WTC11 (cell line): ENCODE results near the gene MDM1. TPM values are rescaled to one million over a fixed set of nuclear protein-coding genes. Genes with fewer than 3 reads are reported as not detected.

Experiments
- ATAC-seq: fragments of 200-7000 bp; cut with Tn5 transposase; 2 replicates; pipeline ENCODE4 v1.10.0; 2021; ENCODE audit warnings: mild to moderate bottlenecking, moderate library complexity
- CTCF ChIA-PET: fragments of 300-600 bp; sonication (Branson Sonifier 250); formaldehyde crosslinking; loops from one replicate; lab custom pipeline; 2021; ENCODE audit warnings: antibody characterized with exemption; lab: Charles Lee
- POLR2A ChIA-PET: fragments of 350-600 bp; sonication (Branson Sonifier 250); formaldehyde crosslinking; loops from one replicate; lab custom pipeline; 2021; ENCODE audit warnings: antibody characterized with exemption; lab: Charles Lee
- DNase-seq: peaks from one replicate; pipeline ENCODE4 v3.0.0; 2021; ENCODE audit warnings: low spot score
- H3K27ac Mint-ChIP-seq: 2 replicates; pipeline ENCODE4 v1.8.0; 2021; ENCODE audit warnings: mixed read lengths
- H3K27me3 Mint-ChIP-seq: 2 replicates; pipeline ENCODE4 v1.8.0; 2021; ENCODE audit warnings: low read depth, mild to moderate bottlenecking, moderate library complexity, mixed read lengths
- H3K36me3 Mint-ChIP-seq: 2 replicates; pipeline ENCODE4 v1.8.0; 2021; ENCODE audit warnings: mixed read lengths
- H3K4me1 Mint-ChIP-seq: 2 replicates; pipeline ENCODE4 v1.8.0; 2022; ENCODE audit warnings: mixed read lengths
- H3K4me3 Mint-ChIP-seq: 2 replicates; pipeline ENCODE4 v1.8.0; 2021; ENCODE audit warnings: mild to moderate bottlenecking, moderate library complexity, mixed read lengths
- H3K9me3 Mint-ChIP-seq: 2 replicates; pipeline ENCODE4 v1.8.0; 2021; ENCODE audit warnings: mixed read lengths
- EMX1 ChIP-seq: fragments of 250-450 bp; sonication (Bioruptor Pico); IDR thresholded peaks from 2 replicates; pipeline ENCODE4 v1.8.0; 2021; ENCODE audit warnings: mild to moderate bottlenecking
- NFE2L1 ChIP-seq: sonication (generic); formaldehyde crosslinking; IDR thresholded peaks from 2 replicates; pipeline ENCODE4 v1.8.1; 2023; ENCODE audit warnings: missing genetic modification reagents
- NR2C2 ChIP-seq: sonication (generic); formaldehyde crosslinking; IDR thresholded peaks from 2 replicates; pipeline ENCODE4 v1.8.0; 2022; ENCODE audit warnings: mild to moderate bottlenecking, missing genetic modification reagents
- PRRX2 ChIP-seq: fragments of 250-450 bp; sonication (Bioruptor Pico); IDR thresholded peaks from 2 replicates; pipeline ENCODE4 v1.8.0; 2021; ENCODE audit warnings: mild to moderate bottlenecking
- TCF7 ChIP-seq: sonication (generic); formaldehyde crosslinking; IDR thresholded peaks from 2 replicates; pipeline ENCODE4 v1.8.0; 2022; ENCODE audit warnings: mild to moderate bottlenecking, low read depth, missing genetic modification reagents, moderate library complexity
- ZNF396 ChIP-seq: fragments of 250-450 bp; sonication (Bioruptor Pico); IDR thresholded peaks from 2 replicates; pipeline ENCODE4 v1.8.0; 2021; ENCODE audit warnings: mild to moderate bottlenecking, moderate library complexity, borderline replicate concordance
- total RNA-seq: library from RNA; stranded (reverse); gene quantifications from 3 replicates; pipeline ENCODE4 v1.2.3, GENCODE V29; 2021
- TF ChIP-seq, protein P1 (sequence below): fragments of 250-450 bp; sonication (Bioruptor Pico); IDR thresholded peaks from 2 replicates; pipeline ENCODE4 v1.8.0; 2021; ENCODE audit warnings: mild to moderate bottlenecking
- TF ChIP-seq, protein P2 (sequence below): sonication (generic); formaldehyde crosslinking; IDR thresholded peaks from 2 replicates; pipeline ENCODE4 v1.8.1; 2022; ENCODE audit warnings: mild to moderate bottlenecking, moderate library complexity, missing genetic modification reagents
- TF ChIP-seq, protein P3 (sequence below): sonication (generic); formaldehyde crosslinking; conservative IDR thresholded peaks from 2 replicates; pipeline ENCODE4 v1.8.1; 2023; ENCODE audit warnings: mild to moderate bottlenecking, low read depth, missing genetic modification reagents, moderate library complexity
- TF ChIP-seq, protein P4 (sequence below): sonication (generic); formaldehyde crosslinking; IDR thresholded peaks from 2 replicates; pipeline ENCODE4 v1.8.0; 2022; ENCODE audit warnings: mild to moderate bottlenecking, missing genetic modification reagents
- TF ChIP-seq, protein P5 (sequence below): fragments of 250-450 bp; sonication (Bioruptor Pico); IDR thresholded peaks from 2 replicates; pipeline ENCODE4 v1.9.0; 2021; ENCODE audit warnings: mild to moderate bottlenecking
- TF ChIP-seq, protein P6 (sequence below): sonication (generic); formaldehyde crosslinking; IDR thresholded peaks from 2 replicates; pipeline ENCODE4 v1.8.1; 2023; ENCODE audit warnings: mild to moderate bottlenecking, missing genetic modification reagents, moderate library complexity
- TF ChIP-seq, protein P7 (sequence below): sonication (generic); formaldehyde crosslinking; IDR thresholded peaks from 2 replicates; pipeline ENCODE4 v1.8.0; 2023; ENCODE audit warnings: mild to moderate bottlenecking, missing genetic modification reagents
- TF ChIP-seq, protein P8 (sequence below): fragments of 200-600 bp; IDR thresholded peaks from 2 replicates; pipeline ENCODE4 v1.8.0; 2022; ENCODE audit warnings: antibody characterized with exemption
- TF ChIP-seq, protein P9 (sequence below): sonication (generic); formaldehyde crosslinking; IDR thresholded peaks from 2 replicates; pipeline ENCODE4 v1.8.0; 2022; ENCODE audit warnings: mild to moderate bottlenecking, missing genetic modification reagents

Gene MDM1
- total RNA-seq, 1 experiment from 2014 or later, result 9.1 TPM

DNA sequence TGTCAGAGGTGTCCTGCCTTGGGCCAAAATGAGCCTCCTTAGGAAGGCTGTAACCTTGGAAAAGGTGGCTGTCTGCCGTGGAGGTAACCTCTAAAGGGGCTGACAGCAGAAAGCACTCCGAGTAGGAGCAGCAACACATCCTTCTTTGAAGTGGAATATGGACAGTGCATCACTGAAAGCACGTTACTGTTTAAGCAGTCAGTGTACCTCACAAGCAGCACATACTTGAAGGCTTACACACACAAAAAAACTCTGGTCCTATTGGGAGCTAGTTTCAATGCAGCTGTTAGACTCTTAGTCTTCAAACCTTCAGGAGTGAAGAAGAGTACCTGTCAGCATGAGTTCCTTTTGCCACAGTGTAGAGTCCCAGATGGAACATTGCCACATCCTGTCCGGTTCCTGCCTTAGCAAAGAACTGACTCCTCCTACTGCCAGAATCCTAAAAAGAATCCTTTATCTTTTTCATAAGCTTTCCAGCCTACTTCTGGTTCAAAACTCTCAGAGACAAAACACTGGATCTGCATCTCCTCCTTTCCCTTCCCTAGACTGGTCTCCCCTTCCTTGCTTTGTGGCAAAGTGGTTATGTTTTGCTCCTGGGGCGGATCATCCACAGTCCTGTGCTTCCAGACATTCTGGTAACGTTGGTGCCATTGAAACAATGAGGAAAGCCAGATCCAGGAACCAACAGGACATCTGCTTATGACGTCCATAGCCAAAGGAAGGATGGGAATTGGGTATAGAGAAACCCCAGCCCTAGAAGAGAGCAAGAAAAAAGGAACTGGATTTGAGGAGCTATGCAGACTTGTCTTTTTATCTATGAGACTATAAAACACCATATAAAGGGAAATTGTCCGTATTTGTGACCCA lies 8.5 kb upstream of the MDM1 start (continued):
- TF ChIP-seq, protein P1, sequence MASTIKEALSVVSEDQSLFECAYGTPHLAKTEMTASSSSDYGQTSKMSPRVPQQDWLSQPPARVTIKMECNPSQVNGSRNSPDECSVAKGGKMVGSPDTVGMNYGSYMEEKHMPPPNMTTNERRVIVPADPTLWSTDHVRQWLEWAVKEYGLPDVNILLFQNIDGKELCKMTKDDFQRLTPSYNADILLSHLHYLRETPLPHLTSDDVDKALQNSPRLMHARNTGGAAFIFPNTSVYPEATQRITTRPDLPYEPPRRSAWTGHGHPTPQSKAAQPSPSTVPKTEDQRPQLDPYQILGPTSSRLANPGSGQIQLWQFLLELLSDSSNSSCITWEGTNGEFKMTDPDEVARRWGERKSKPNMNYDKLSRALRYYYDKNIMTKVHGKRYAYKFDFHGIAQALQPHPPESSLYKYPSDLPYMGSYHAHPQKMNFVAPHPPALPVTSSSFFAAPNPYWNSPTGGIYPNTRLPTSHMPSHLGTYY (CRISPR knock-in tag), result no peak
- TF ChIP-seq, protein P2, sequence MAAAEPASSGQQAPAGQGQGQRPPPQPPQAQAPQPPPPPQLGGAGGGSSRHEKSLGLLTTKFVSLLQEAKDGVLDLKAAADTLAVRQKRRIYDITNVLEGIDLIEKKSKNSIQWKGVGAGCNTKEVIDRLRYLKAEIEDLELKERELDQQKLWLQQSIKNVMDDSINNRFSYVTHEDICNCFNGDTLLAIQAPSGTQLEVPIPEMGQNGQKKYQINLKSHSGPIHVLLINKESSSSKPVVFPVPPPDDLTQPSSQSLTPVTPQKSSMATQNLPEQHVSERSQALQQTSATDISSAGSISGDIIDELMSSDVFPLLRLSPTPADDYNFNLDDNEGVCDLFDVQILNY, result no peak
- TF ChIP-seq, protein P3, sequence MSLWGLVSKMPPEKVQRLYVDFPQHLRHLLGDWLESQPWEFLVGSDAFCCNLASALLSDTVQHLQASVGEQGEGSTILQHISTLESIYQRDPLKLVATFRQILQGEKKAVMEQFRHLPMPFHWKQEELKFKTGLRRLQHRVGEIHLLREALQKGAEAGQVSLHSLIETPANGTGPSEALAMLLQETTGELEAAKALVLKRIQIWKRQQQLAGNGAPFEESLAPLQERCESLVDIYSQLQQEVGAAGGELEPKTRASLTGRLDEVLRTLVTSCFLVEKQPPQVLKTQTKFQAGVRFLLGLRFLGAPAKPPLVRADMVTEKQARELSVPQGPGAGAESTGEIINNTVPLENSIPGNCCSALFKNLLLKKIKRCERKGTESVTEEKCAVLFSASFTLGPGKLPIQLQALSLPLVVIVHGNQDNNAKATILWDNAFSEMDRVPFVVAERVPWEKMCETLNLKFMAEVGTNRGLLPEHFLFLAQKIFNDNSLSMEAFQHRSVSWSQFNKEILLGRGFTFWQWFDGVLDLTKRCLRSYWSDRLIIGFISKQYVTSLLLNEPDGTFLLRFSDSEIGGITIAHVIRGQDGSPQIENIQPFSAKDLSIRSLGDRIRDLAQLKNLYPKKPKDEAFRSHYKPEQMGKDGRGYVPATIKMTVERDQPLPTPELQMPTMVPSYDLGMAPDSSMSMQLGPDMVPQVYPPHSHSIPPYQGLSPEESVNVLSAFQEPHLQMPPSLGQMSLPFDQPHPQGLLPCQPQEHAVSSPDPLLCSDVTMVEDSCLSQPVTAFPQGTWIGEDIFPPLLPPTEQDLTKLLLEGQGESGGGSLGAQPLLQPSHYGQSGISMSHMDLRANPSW (CRISPR knock-in tag), result no peak
- TF ChIP-seq PRRX2 (CRISPR knock-in tag) (no peak), TCF7 (no peak)
- TF ChIP-seq, protein P4, sequence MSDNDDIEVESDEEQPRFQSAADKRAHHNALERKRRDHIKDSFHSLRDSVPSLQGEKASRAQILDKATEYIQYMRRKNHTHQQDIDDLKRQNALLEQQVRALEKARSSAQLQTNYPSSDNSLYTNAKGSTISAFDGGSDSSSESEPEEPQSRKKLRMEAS (CRISPR knock-in tag), result no peak

DNA sequence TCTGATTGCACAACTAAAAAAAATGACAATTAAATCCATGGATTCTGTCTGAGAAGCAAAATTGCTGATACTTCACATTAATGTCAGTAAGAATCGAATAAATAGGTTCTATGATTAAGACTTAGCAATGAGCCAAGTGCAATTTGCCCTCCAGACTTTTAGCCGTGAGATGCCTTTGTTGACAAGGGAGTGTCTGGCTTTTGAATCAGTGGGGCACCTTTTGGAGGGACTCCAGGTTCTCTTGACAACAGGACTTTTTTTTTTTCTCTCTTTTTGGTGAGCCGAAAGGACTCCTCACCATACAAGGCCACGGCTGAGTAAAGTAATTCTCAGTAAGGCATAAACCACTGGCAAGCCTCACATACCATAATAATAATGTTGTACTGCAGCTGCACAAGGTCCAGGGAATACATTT lies 4.7 kb upstream of the MDM1 start:
- peaks cover 5% of the 10 kb centered on the region for H3K4me1 Mint-ChIP-seq
- no peak overlapping the region for H3K27ac Mint-ChIP-seq
- no peaks in the 10 kb centered on the region for H3K36me3 Mint-ChIP-seq
- no peak for DNase-seq
- no peak overlapping the region for H3K4me3 Mint-ChIP-seq
- H3K27me3 Mint-ChIP-seq, result peaks cover 4% of the 10 kb centered on the region; the same call in 1 of the 2 replicates
- H3K9me3 Mint-ChIP-seq, result no peaks in the 10 kb centered on the region
- POLR2A ChIA-PET, result no interaction called here
- no peak for ATAC-seq
- CTCF ChIA-PET, result interaction anchor here (0.6 kb wide), 1 partner anchor 296 kb away, joined by 3 read pairs; no protein-coding TSS in a partner anchor
- TF ChIP-seq, protein P5, sequence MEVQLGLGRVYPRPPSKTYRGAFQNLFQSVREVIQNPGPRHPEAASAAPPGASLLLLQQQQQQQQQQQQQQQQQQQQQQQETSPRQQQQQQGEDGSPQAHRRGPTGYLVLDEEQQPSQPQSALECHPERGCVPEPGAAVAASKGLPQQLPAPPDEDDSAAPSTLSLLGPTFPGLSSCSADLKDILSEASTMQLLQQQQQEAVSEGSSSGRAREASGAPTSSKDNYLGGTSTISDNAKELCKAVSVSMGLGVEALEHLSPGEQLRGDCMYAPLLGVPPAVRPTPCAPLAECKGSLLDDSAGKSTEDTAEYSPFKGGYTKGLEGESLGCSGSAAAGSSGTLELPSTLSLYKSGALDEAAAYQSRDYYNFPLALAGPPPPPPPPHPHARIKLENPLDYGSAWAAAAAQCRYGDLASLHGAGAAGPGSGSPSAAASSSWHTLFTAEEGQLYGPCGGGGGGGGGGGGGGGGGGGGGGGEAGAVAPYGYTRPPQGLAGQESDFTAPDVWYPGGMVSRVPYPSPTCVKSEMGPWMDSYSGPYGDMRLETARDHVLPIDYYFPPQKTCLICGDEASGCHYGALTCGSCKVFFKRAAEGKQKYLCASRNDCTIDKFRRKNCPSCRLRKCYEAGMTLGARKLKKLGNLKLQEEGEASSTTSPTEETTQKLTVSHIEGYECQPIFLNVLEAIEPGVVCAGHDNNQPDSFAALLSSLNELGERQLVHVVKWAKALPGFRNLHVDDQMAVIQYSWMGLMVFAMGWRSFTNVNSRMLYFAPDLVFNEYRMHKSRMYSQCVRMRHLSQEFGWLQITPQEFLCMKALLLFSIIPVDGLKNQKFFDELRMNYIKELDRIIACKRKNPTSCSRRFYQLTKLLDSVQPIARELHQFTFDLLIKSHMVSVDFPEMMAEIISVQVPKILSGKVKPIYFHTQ (CRISPR knock-in tag), result no peak
- no peak for TF ChIP-seq TCF7
- TF ChIP-seq, protein P1 (CRISPR knock-in tag), result no peak
- TF ChIP-seq, protein P6, sequence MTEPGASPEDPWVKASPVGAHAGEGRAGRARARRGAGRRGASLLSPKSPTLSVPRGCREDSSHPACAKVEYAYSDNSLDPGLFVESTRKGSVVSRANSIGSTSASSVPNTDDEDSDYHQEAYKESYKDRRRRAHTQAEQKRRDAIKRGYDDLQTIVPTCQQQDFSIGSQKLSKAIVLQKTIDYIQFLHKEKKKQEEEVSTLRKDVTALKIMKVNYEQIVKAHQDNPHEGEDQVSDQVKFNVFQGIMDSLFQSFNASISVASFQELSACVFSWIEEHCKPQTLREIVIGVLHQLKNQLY (CRISPR knock-in tag), result no peak
- TF ChIP-seq, protein P7, sequence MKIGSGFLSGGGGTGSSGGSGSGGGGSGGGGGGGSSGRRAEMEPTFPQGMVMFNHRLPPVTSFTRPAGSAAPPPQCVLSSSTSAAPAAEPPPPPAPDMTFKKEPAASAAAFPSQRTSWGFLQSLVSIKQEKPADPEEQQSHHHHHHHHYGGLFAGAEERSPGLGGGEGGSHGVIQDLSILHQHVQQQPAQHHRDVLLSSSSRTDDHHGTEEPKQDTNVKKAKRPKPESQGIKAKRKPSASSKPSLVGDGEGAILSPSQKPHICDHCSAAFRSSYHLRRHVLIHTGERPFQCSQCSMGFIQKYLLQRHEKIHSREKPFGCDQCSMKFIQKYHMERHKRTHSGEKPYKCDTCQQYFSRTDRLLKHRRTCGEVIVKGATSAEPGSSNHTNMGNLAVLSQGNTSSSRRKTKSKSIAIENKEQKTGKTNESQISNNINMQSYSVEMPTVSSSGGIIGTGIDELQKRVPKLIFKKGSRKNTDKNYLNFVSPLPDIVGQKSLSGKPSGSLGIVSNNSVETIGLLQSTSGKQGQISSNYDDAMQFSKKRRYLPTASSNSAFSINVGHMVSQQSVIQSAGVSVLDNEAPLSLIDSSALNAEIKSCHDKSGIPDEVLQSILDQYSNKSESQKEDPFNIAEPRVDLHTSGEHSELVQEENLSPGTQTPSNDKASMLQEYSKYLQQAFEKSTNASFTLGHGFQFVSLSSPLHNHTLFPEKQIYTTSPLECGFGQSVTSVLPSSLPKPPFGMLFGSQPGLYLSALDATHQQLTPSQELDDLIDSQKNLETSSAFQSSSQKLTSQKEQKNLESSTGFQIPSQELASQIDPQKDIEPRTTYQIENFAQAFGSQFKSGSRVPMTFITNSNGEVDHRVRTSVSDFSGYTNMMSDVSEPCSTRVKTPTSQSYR (CRISPR knock-in tag), result no peak
- TF ChIP-seq, protein P4 (CRISPR knock-in tag), result no peak
- TF ChIP-seq, protein P8, sequence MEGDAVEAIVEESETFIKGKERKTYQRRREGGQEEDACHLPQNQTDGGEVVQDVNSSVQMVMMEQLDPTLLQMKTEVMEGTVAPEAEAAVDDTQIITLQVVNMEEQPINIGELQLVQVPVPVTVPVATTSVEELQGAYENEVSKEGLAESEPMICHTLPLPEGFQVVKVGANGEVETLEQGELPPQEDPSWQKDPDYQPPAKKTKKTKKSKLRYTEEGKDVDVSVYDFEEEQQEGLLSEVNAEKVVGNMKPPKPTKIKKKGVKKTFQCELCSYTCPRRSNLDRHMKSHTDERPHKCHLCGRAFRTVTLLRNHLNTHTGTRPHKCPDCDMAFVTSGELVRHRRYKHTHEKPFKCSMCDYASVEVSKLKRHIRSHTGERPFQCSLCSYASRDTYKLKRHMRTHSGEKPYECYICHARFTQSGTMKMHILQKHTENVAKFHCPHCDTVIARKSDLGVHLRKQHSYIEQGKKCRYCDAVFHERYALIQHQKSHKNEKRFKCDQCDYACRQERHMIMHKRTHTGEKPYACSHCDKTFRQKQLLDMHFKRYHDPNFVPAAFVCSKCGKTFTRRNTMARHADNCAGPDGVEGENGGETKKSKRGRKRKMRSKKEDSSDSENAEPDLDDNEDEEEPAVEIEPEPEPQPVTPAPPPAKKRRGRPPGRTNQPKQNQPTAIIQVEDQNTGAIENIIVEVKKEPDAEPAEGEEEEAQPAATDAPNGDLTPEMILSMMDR, result no peak
- TF ChIP-seq NR2C2, result no peak
- TF ChIP-seq, protein P9, sequence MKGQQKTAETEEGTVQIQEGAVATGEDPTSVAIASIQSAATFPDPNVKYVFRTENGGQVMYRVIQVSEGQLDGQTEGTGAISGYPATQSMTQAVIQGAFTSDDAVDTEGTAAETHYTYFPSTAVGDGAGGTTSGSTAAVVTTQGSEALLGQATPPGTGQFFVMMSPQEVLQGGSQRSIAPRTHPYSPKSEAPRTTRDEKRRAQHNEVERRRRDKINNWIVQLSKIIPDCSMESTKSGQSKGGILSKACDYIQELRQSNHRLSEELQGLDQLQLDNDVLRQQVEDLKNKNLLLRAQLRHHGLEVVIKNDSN (CRISPR knock-in tag), result no peak
- TF ChIP-seq NFE2L1, result no peak
- no peak for TF ChIP-seq ZNF396
- no peak for TF ChIP-seq EMX1 (CRISPR knock-in tag)
